Erythroblast (primary cell): Measurements from ENCODE around the gene NR1D2.

Experiments
- GATA1 ChIP-seq: IDR thresholded peaks from 2 replicates; pipeline ENCODE4 v1.6.1; 2011; ENCODE audit warnings: low read depth, mild to moderate bottlenecking, control low read depth, low read length, moderate library complexity
- POLR2A ChIP-seq: IDR thresholded peaks from 2 replicates; pipeline ENCODE4 v1.6.1; 2011; ENCODE audit warnings: mild to moderate bottlenecking, low read length

- TF ChIP-seq POLR2A (peak; percentile 1), GATA1 (no peak)
Observed at GRCh38 chr3:23921052-23921511, 24.0 kb upstream of the NR1D2 start.
